H9 (cell line): ENCODE data around the gene POLR2A. TPM values are rescaled to one million over a fixed set of nuclear protein-coding genes. Genes with fewer than 3 reads are reported as not detected.
A peak's percentile ranks its signal among the peaks of the same experiment; 100 is the strongest.

Experiments
- DNase-seq: peaks from one replicate; pipeline ENCODE4 v3.0.0-alpha.2; 2017
- H2AFZ ChIP-seq: one replicate; pipeline ENCODE4 v1.6.1; 2013; ENCODE audit warnings: mild to moderate bottlenecking, low read length, control low read depth, moderate library complexity
- H2AK5ac ChIP-seq: 2 replicates; pipeline ENCODE4 v1.6.1; 2013; ENCODE audit warnings: low read length, control low read depth, mixed read lengths; ENCODE audit not compliant: insufficient read length
- H2BK120ac ChIP-seq: one replicate; pipeline ENCODE4 v1.6.1; 2013; ENCODE audit warnings: low read depth, mild to moderate bottlenecking, low read length, control low read depth, inconsistent platforms; ENCODE audit not compliant: poor library complexity, severe bottlenecking
- H2BK12ac ChIP-seq: 2 replicates; pipeline ENCODE4 v1.6.1; 2013; ENCODE audit warnings: low read length, control low read depth, mixed read lengths, low read depth; ENCODE audit not compliant: insufficient read length
- H2BK15ac ChIP-seq: 2 replicates; pipeline ENCODE4 v1.6.1; 2013; ENCODE audit warnings: low read depth, low read length, control low read depth
- H2BK20ac ChIP-seq: one replicate; pipeline ENCODE4 v1.6.1; 2013; ENCODE audit warnings: low read depth, mild to moderate bottlenecking, low read length, control low read depth, inconsistent platforms; ENCODE audit not compliant: poor library complexity, severe bottlenecking
- H2BK5ac ChIP-seq: 2 replicates; pipeline ENCODE4 v1.6.1; 2013; ENCODE audit warnings: low read length, control low read depth, mixed read lengths; ENCODE audit not compliant: insufficient read length
- H3K14ac ChIP-seq: 2 replicates; pipeline ENCODE4 v1.6.1; 2013; ENCODE audit warnings: low read length, control low read depth; ENCODE audit not compliant: insufficient read depth
- H3K18ac ChIP-seq: 2 replicates; pipeline ENCODE4 v1.6.1; 2013; ENCODE audit warnings: low read depth, mild to moderate bottlenecking, mixed read lengths, low read length, control low read depth; ENCODE audit not compliant: insufficient read length
- H3K23ac ChIP-seq: 2 replicates; pipeline ENCODE4 v1.6.1; 2013; ENCODE audit warnings: low read length, control low read depth, mixed read lengths, low read depth; ENCODE audit not compliant: insufficient read length
- H3K23me2 ChIP-seq: 2 replicates; pipeline ENCODE4 v1.6.1; 2013; ENCODE audit warnings: low read depth, mild to moderate bottlenecking, mixed read lengths, low read length, control low read depth; ENCODE audit not compliant: insufficient read length, poor library complexity, severe bottlenecking
- H3K27ac ChIP-seq: 2 replicates; pipeline ENCODE4 v1.5.1; 2013; ENCODE audit warnings: low read length, control low read depth, mixed read lengths, low read depth; ENCODE audit not compliant: insufficient read length
- H3K27me3 ChIP-seq: 2 replicates; pipeline ENCODE4 v1.6.1; 2013; ENCODE audit warnings: low read length, control low read depth, inconsistent platforms; ENCODE audit not compliant: insufficient read depth
- H3K4ac ChIP-seq: 2 replicates; pipeline ENCODE4 v1.6.1; 2013; ENCODE audit warnings: low read depth, mild to moderate bottlenecking, control low read depth, inconsistent platforms, low read length, moderate library complexity
- H3K4me1 ChIP-seq: 2 replicates; pipeline ENCODE4 v1.6.1; 2013; ENCODE audit warnings: low read length, control low read depth, inconsistent platforms; ENCODE audit not compliant: insufficient read depth
- H3K4me2 ChIP-seq: 2 replicates; pipeline ENCODE4 v1.6.1; 2013; ENCODE audit warnings: low read length, control low read depth, mixed read lengths; ENCODE audit not compliant: insufficient read length, insufficient read depth
- H3K56ac ChIP-seq: 2 replicates; pipeline ENCODE4 v1.6.1; 2013; ENCODE audit warnings: low read depth, mild to moderate bottlenecking, mixed read lengths, low read length, control low read depth; ENCODE audit not compliant: insufficient read length
- H3K79me1 ChIP-seq: 2 replicates; pipeline ENCODE4 v1.6.1; 2013; ENCODE audit warnings: low read depth, mild to moderate bottlenecking, moderate library complexity, low read length, control low read depth, inconsistent platforms; ENCODE audit not compliant: insufficient read depth, poor library complexity, severe bottlenecking
- H3K79me2 ChIP-seq: 2 replicates; pipeline ENCODE4 v1.6.1; 2013; ENCODE audit warnings: low read length, control low read depth, inconsistent platforms; ENCODE audit not compliant: insufficient read depth
- H3K9ac ChIP-seq: 2 replicates; pipeline ENCODE4 v1.6.1; 2013; ENCODE audit warnings: low read length, control low read depth, mixed read lengths; ENCODE audit not compliant: insufficient read length; ENCODE audit errors: extremely low read depth
- H3K9me3 ChIP-seq: one replicate; pipeline ENCODE4 v1.6.1; 2013; ENCODE audit warnings: low read depth, low read length, inconsistent platforms; ENCODE audit not compliant: control insufficient read depth
- H3T11ph ChIP-seq: one replicate; pipeline ENCODE4 v1.6.1; 2013; ENCODE audit warnings: mild to moderate bottlenecking, low read length, control low read depth, inconsistent platforms
- H4K20me1 ChIP-seq: one replicate; pipeline ENCODE4 v1.6.1; 2013; ENCODE audit not compliant: control insufficient read depth, insufficient read length, insufficient read depth
- H4K5ac ChIP-seq: 2 replicates; pipeline ENCODE4 v1.6.1; 2013; ENCODE audit warnings: low read depth, mild to moderate bottlenecking, mixed read lengths, low read length, control low read depth; ENCODE audit not compliant: insufficient read length
- H4K8ac ChIP-seq: replicated peaks from 2 replicates; pipeline ENCODE4 v1.6.1; 2013; ENCODE audit warnings: low read length, control low read depth, mixed read lengths, low read depth; ENCODE audit not compliant: insufficient read length
- H4K91ac ChIP-seq: 2 replicates; pipeline ENCODE4 v1.6.1; 2013; ENCODE audit warnings: low read depth, mild to moderate bottlenecking, moderate library complexity, mixed read lengths, low read length, control low read depth; ENCODE audit not compliant: insufficient read length
- H3K27ac Mint-ChIP-seq, 3 experiments: 2 replicates in 2 of 3; 3 replicates in 1 of 3; pipeline ENCODE4 v1.8.0; 2020 to 2021; ENCODE audit warnings: mixed read lengths in 3 of 3, mild to moderate bottlenecking in 1 of 3, moderate library complexity in 1 of 3
- H3K27me3 Mint-ChIP-seq: 2 replicates; pipeline ENCODE4 v1.8.0; 2021; ENCODE audit warnings: low read depth, mild to moderate bottlenecking, moderate library complexity, mixed read lengths
- H3K36me3 Mint-ChIP-seq, 3 experiments: 2 replicates in 2 of 3; 3 replicates in 1 of 3; pipeline ENCODE4 v1.8.0; 2020 to 2021; ENCODE audit warnings: low read depth in 3 of 3, mixed read lengths in 3 of 3; ENCODE audit not compliant: insufficient read depth in 1 of 3
- H3K4me1 Mint-ChIP-seq, 2 experiments: 2 replicates each; pipeline ENCODE4 v1.8.0; 2020; ENCODE audit warnings: mixed read lengths in 2 of 2
- H3K4me3 Mint-ChIP-seq, 2 experiments: 2 replicates in 1 of 2; 3 replicates in 1 of 2; pipeline ENCODE4 v1.8.0; 2020 to 2021; ENCODE audit warnings: mild to moderate bottlenecking in 2 of 2, mixed read lengths in 2 of 2, moderate library complexity in 1 of 2
- H3K9me3 Mint-ChIP-seq, 2 experiments: 2 replicates in 1 of 2; 3 replicates in 1 of 2; pipeline ENCODE4 v1.8.0; 2020; ENCODE audit warnings: mild to moderate bottlenecking in 2 of 2, mixed read lengths in 2 of 2, moderate library complexity in 1 of 2
- WGBS: extraction: QIAGEN DNeasy Blood & Tissue Kit; methylation state at CpG from one replicate; pipeline ENCODE4 v1.1.7; 2013; ENCODE audit warnings: missing lambda C conversion rate, low lambda C conversion rate, mixed read lengths; ENCODE audit not compliant: insufficient read length; ENCODE audit errors: extremely low coverage; 5-methylcytosine and 5-hydroxymethylcytosine counted together
- total RNA-seq: library from RNA; stranded (reverse); gene quantifications from 2 replicates; pipeline ENCODE4 v1.2.1, GENCODE V29; 2021
- TF ChIP-seq, protein P1 (sequence below): fragments of 200-600 bp; sonication (generic); conservative IDR thresholded peaks from 3 replicates; pipeline ENCODE4 v1.8.0; 2021; ENCODE audit warnings: antibody characterized with exemption, mild to moderate bottlenecking

Gene POLR2A
- total RNA-seq, 1 experiment from 2014 or later = 153 TPM

DNA sequence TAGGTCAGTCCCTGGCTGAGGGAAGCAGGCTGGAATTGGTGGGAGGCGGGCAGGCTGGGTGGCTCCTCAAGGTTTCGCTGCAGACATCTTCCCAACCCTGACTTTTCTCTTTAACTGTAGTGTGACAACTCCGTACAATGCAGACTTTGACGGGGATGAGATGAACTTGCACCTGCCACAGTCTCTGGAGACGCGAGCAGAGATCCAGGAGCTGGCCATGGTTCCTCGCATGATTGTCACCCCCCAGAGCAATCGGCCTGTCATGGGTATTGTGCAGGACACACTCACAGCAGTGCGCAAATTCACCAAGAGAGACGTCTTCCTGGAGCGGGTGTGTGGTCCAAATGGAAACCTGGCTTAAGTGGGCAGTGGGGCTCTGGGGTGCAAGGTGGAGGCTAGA is 15.0 kb downstream of the POLR2A start:
- Histone ChIP-seq H3K4me2 (no peak overlapping the region), H3K79me2 (peaks cover 3% of the 10 kb centered on the region; the same call in 1 of the 2 replicates)

More for the DNA sequence above, 15.0 kb downstream of the POLR2A start:
- Mint-ChIP-seq H3K27me3 (no peaks in the 10 kb centered on the region), H3K9me3 (no peaks in the 10 kb centered on the region), H3K4me3 (no peak overlapping the region), H3K36me3 (peaks cover 80 to 92% (median 90%) of the 10 kb centered on the region in 3 experiments), H3K27ac (peak overlapping the region in 2 of 3 experiments; percentile 4 to 82; a peak in 2 of 7 replicates), H3K4me1 (no peaks in the 10 kb centered on the region)
- no peak overlapping the region for H3K23ac ChIP-seq
- no peaks in the 10 kb centered on the region for H3K27me3 ChIP-seq
- H3K23me2 ChIP-seq = no peaks in the 10 kb centered on the region
- H3K56ac ChIP-seq = no peak overlapping the region
- no peak overlapping the region for H2BK15ac ChIP-seq
- H3T11ph ChIP-seq = no peak overlapping the region
- H2BK20ac ChIP-seq = no peak overlapping the region
- no peak overlapping the region for H2AK5ac ChIP-seq
- no peak overlapping the region for H3K4ac ChIP-seq
- no peak overlapping the region for H2BK5ac ChIP-seq
- no peaks in the 10 kb centered on the region for H3K79me1 ChIP-seq
- H3K9me3 ChIP-seq = no peaks in the 10 kb centered on the region
- H2BK120ac ChIP-seq = no peak overlapping the region
- no peak overlapping the region for H3K14ac ChIP-seq
- WGBS = no CpG with 5 or more reads among the region's 11 CpGs
- no peak overlapping the region for H3K18ac ChIP-seq
- TF ChIP-seq, protein P1, sequence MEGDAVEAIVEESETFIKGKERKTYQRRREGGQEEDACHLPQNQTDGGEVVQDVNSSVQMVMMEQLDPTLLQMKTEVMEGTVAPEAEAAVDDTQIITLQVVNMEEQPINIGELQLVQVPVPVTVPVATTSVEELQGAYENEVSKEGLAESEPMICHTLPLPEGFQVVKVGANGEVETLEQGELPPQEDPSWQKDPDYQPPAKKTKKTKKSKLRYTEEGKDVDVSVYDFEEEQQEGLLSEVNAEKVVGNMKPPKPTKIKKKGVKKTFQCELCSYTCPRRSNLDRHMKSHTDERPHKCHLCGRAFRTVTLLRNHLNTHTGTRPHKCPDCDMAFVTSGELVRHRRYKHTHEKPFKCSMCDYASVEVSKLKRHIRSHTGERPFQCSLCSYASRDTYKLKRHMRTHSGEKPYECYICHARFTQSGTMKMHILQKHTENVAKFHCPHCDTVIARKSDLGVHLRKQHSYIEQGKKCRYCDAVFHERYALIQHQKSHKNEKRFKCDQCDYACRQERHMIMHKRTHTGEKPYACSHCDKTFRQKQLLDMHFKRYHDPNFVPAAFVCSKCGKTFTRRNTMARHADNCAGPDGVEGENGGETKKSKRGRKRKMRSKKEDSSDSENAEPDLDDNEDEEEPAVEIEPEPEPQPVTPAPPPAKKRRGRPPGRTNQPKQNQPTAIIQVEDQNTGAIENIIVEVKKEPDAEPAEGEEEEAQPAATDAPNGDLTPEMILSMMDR = no peak
- no peak overlapping the region for H4K8ac ChIP-seq
- H3K4me1 ChIP-seq = no peaks in the 10 kb centered on the region
- no peak overlapping the region for H3K27ac ChIP-seq
- no peak overlapping the region for H2BK12ac ChIP-seq
- no peak for DNase-seq
- no peak overlapping the region for H4K5ac ChIP-seq
- H2AFZ ChIP-seq = no peak overlapping the region
- no peak overlapping the region for H3K9ac ChIP-seq
- H4K20me1 ChIP-seq = no peaks in the 10 kb centered on the region
- H4K91ac ChIP-seq = no peak overlapping the region
